Measurements from ENCODE around the gene NR2F2. TPM values are rescaled to one million over a fixed set of nuclear protein-coding genes. Genes with fewer than 3 reads are reported as not detected.

NR2F2 gene
- total RNA-seq, 1 experiment from 2014 or later = 140 TPM

DNA sequence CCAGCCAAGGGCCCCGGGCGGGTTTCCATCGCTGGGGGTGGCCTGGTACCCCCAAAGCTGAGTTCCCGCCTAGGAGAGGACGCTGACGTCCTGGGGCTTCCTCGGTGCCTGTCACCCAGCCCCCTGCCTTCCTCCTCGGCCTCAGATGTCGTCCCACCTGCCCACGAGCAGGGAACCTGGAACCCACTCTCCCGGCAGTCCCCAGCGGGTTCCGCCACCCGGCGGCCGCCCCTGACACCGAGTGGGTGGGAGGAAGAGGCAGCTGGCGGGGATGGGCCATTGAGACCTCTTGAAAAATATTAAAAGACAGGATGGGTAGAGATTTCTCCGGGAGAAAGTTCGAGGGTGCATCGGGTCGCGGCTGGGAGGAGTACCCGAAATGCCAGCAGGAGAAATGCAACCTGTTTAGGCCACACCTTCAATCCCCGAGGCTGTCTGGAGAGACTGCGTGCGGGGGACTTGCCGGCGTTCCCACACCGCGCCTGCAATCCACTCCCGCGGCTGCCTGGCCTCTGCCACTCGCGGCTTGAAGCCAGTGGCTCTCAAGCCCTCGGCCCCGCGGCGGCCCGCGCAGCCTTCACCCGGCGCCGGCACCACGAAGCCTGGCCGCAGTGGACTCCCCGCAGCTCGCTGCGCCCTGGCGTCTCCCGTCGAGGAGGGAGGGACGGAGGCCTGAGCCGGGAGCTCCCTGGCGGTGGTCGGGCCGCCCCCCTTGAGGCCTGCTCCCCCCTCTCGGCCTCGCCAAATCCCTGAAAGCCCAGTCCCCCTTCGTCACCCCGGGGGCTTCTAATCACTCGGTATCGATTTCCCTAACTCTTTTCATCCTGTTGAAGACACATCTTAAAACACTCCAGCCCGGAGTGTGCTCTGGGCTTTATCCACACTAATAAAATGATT is 8.6 kb upstream of the NR2F2 start:
- no peaks in the 10 kb centered on the region for H3K9me3 ChIP-seq
- no peaks in the 10 kb centered on the region for H3K36me3 ChIP-seq (ENCODE audit: control insufficient read depth, insufficient read depth, low read length)
- ChIA-PET POLR2A (interaction anchor here (1.2 kb wide), 1 partner anchor 57 kb away, joined by 3 read pairs; no protein-coding TSS in a partner anchor), CTCF (no interaction called here)
- TF ChIP-seq, protein P1, sequence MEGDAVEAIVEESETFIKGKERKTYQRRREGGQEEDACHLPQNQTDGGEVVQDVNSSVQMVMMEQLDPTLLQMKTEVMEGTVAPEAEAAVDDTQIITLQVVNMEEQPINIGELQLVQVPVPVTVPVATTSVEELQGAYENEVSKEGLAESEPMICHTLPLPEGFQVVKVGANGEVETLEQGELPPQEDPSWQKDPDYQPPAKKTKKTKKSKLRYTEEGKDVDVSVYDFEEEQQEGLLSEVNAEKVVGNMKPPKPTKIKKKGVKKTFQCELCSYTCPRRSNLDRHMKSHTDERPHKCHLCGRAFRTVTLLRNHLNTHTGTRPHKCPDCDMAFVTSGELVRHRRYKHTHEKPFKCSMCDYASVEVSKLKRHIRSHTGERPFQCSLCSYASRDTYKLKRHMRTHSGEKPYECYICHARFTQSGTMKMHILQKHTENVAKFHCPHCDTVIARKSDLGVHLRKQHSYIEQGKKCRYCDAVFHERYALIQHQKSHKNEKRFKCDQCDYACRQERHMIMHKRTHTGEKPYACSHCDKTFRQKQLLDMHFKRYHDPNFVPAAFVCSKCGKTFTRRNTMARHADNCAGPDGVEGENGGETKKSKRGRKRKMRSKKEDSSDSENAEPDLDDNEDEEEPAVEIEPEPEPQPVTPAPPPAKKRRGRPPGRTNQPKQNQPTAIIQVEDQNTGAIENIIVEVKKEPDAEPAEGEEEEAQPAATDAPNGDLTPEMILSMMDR (IDR thresholded peaks at IDR 0.05; ENCODE audit: insufficient read depth in 1 of 2, low read depth in 1 of 2, low read length in 1 of 2, severe bottlenecking in 1 of 2, unreplicated experiment in 1 of 2) = no peak
- Mint-ChIP-seq H3K9me3 (ENCODE audit: unreplicated experiment) (no peaks in the 10 kb centered on the region), H3K36me3 (ENCODE audit: insufficient read depth, unreplicated experiment) (peaks cover 14% of the 10 kb centered on the region), H3K27me3 (ENCODE audit: insufficient read depth, unreplicated experiment) (no peaks in the 10 kb centered on the region), H3K27ac (ENCODE audit: unreplicated experiment) (peak overlapping the region; percentile 53), H3K4me3 (ENCODE audit: unreplicated experiment) (peak overlapping the region; percentile 74), H3K4me1 (ENCODE audit: low read depth, unreplicated experiment) (peaks cover 23% of the 10 kb centered on the region)
- no TSS peak for BruUV-seq (replicated peaks)
- no peaks in the 10 kb centered on the region for H3K27me3 ChIP-seq (replicated peaks; ENCODE audit: control insufficient read depth, insufficient read depth, low read length)
- peaks cover 31% of the 10 kb centered on the region for H3K4me1 ChIP-seq
- peak overlapping the region; percentile 35 for H3K4me3 ChIP-seq (ENCODE audit: low read depth, low read length)
- no peak for DNase-seq
- intact Hi-C loops (cut with micrococcal nuclease; ENCODE audit: unreplicated experiment) = no loop called here

DNA sequence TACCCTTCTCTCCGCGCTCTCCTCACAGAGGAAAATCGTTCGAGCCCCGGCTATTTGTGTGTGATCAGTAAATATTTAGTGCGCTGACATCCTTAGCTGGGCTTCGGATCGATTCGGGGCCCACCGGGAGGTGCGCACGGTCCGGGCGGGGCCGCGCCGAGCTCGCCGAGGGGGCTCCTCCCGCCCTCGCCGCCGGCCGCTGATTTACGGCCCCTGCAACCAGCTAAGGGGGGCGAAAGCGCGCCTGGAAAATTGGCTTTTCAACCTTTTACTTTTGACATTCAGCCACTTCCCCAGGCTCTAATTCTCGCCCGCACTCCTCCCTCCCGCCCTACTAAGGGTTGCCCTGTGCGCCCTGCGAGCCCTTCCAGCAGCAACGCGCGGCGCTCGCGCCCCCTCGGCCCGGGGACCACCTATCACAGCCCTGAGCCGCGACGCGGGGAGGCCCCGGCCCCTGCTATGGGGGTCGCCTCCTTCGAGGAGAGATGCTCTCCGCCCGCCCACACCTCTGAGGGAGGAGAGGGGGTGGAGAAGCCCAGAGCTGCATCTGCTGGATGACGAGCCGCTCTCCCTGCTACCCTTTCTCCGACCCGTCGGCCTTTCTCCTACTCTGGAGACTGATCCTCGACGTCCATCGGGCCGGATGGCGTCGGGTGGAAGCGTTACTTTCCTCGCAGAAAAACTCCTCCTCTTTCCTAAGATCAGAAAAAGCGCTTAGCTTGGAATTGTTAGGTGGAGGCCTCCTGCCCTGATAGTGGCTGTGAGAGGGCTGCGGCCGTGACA is 7.8 kb upstream of the NR2F2 start:
- ChIA-PET POLR2A (no interaction called here), CTCF (no interaction called here)
- TF ChIP-seq, protein P1 (IDR thresholded peaks at IDR 0.05; ENCODE audit: insufficient read depth in 1 of 2, low read depth in 1 of 2, low read length in 1 of 2, severe bottlenecking in 1 of 2, unreplicated experiment in 1 of 2) = no peak
- H3K4me1 ChIP-seq = peaks cover 25% of the 10 kb centered on the region
- Mint-ChIP-seq H3K4me3 (ENCODE audit: unreplicated experiment) (peak overlapping the region; percentile 74), H3K27me3 (ENCODE audit: insufficient read depth, unreplicated experiment) (no peaks in the 10 kb centered on the region), H3K36me3 (ENCODE audit: insufficient read depth, unreplicated experiment) (peaks cover 21% of the 10 kb centered on the region), H3K4me1 (ENCODE audit: low read depth, unreplicated experiment) (peaks cover 23% of the 10 kb centered on the region), H3K9me3 (ENCODE audit: unreplicated experiment) (no peaks in the 10 kb centered on the region), H3K27ac (ENCODE audit: unreplicated experiment) (peak overlapping the region; percentile 83)
- H3K36me3 ChIP-seq (ENCODE audit: control insufficient read depth, insufficient read depth, low read length) = no peaks in the 10 kb centered on the region
- no peaks in the 10 kb centered on the region for H3K9me3 ChIP-seq
- H3K4me3 ChIP-seq (ENCODE audit: low read depth, low read length) = no peak overlapping the region
- H3K27me3 ChIP-seq (replicated peaks; ENCODE audit: control insufficient read depth, insufficient read depth, low read length) = no peaks in the 10 kb centered on the region
- intact Hi-C loops (cut with micrococcal nuclease; ENCODE audit: unreplicated experiment) = no loop called here
- no TSS peak for BruUV-seq (replicated peaks)
- DNase-seq = no peak

- Mint-ChIP-seq H3K4me1 (ENCODE audit: low read depth, unreplicated experiment) (peaks cover 31% of the 10 kb centered on the region), H3K36me3 (ENCODE audit: insufficient read depth, unreplicated experiment) (peaks cover 29% of the 10 kb centered on the region), H3K27ac (ENCODE audit: unreplicated experiment) (peak overlapping the region; percentile 84), H3K9me3 (ENCODE audit: unreplicated experiment) (no peaks in the 10 kb centered on the region), H3K4me3 (ENCODE audit: unreplicated experiment) (peak overlapping the region; percentile 83), H3K27me3 (ENCODE audit: insufficient read depth, unreplicated experiment) (no peaks in the 10 kb centered on the region)
- H3K9me3 ChIP-seq = no peaks in the 10 kb centered on the region
- no TSS peak for BruUV-seq (replicated peaks)
- POLR2A ChIA-PET = no interaction called here
- TF ChIP-seq, protein P1 (IDR thresholded peaks at IDR 0.05; ENCODE audit: insufficient read depth in 1 of 2, low read depth in 1 of 2, low read length in 1 of 2, severe bottlenecking in 1 of 2, unreplicated experiment in 1 of 2) = no peak
- intact Hi-C loops (cut with micrococcal nuclease; ENCODE audit: unreplicated experiment) = loop anchor here (2.0 kb wide), 2 partner anchors 123 to 401 kb away; no protein-coding TSS in a partner anchor
- no peaks in the 10 kb centered on the region for H3K36me3 ChIP-seq (ENCODE audit: control insufficient read depth, insufficient read depth, low read length)
- H3K4me1 ChIP-seq = peaks cover 31% of the 10 kb centered on the region
- H3K27me3 ChIP-seq (replicated peaks; ENCODE audit: control insufficient read depth, insufficient read depth, low read length) = no peaks in the 10 kb centered on the region
- CTCF ChIA-PET = no interaction called here
- no peak overlapping the region for H3K4me3 ChIP-seq (ENCODE audit: low read depth, low read length)
- DNase-seq = no peak
Measured at GRCh38 chr15:96323319-96324145, 7.0 kb upstream of the NR2F2 start.

Data from Caco-2 (cell line).